GM19240 (cell line): ENCODE data around the gene A3GALT2.

Experiments
- DNase-seq: peaks from one replicate; pipeline ENCODE4 v3.0.0; 2011; ENCODE audit warnings: low spot score; ENCODE audit not compliant: insufficient read length

Gene A3GALT2

DNA sequence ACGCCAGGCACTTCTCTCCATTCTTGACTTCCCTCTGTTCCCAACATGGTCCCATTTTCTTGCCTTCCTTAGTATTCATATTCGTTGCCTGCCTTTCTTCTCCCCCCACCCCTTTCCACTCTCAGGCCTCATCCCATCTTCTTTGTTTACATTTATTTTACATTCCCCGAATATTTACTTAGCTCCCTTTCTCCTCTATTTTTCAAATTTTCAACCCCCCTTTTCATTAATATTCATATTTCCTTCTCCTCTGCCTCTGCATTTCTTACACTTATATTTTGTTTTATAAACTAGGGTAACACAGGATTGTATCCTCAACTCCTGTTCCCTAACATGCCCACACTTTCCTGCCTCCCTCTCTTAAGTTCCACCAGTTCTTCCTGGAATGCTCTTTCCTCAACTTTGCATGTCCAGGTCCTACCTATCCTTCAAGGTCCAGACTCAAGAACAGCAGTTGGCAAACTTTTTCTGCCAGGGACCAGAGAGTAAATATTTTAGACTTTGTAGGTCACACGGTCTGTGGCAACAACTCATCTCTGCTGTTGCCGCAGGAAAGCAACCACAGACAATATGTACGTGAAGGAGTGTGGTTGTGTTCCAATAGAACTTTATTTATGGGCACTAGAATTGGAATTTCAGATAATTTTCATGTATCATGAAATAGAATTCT, 29.8 kb upstream of the A3GALT2 start:
- no peak for DNase-seq

DNA sequence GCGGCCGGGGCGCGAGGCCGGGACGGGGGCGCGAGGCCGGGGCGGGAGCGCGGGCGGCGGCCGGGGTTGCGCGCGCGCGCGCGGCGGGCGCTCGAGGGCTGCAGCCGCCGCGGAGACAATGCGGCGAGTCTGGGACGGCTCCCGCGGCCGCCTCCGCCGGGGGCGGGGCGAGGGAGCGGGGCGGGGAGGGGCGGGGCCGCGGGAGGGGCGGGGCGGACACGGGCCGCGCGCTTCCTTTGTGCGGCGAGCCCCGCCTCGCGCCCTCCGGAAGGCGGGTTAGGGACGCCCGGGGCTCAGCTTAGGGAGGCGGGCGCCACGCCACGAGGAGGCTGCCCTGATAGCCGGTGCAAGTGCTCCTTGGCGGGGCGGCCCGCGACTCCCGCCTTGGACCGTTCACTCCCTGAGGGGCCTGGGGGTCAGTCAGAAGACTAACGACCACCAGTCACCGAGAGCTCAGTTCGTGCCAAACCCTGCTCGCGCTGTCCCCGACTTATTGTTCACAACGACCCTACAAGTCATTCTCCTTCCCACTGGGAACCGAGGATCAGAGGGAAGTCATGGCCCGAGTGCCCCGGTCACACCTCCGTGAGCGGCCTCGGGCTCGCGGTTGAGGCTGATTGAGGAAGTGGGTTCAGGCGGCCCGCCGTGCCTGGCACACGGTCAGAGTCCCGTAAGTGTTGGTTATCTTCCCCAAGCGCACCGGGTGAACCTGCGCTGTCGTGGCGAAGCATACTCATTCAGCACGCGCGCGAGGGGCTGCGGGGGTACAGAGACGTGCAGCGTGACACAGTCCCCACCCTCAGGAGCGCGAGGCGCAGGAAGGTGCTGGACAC, 29.1 kb upstream of the A3GALT2 start:
- DNase-seq, result peak; percentile 97

DNA sequence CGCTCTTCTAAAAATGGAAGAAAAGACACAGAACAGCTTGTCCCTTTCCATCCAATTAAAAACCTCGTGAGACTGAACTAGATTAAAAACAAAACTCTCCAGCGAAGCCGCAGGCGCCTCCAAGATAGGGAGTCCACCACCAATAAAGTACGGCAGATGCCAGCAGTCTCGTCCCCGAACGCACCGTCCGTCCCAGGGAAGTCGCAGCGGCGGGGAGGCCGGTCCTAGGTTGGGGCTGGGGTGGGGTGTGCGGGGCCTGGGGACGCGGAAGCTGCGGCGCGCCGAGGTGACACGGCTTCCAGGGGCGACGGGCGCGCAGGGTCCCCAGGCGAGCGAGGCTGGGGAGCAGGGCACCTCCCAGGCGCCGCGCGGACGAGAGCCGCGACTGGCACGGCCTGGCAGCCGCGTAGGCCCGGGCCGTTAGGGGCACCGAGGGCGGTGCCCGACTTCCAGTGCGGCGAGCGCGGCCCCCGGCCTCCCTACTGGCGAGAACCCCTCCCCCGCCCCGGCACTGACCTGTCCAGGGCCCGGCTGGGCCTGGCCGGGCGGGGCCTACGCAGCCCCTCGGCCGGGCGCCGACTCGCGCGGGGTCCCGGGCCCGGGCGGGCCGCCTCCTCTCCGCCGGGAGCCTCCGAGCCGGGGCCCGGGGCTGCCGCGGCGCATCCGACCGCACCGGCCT, 28.3 kb upstream of the A3GALT2 start:
- DNase-seq, result peak; percentile 56

DNA sequence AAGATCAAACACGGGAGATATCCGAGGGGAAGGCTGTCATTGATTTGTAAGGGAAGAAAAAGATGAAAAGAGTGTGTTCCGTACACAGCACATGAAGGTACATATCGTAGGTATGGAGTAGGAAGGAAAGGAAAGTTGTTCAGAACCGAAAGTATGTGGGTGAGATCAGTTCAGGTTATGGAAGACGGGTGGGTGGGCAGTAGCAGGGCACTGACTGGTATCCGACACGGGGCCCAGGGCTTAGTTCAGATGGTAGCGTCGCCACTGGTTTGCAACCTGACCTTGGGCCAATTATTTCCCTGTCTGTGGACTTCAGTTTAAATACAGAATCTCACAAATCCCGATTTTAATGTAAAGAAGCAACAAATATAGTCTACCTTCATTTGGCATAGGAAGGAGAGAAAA, 27.8 kb upstream of the A3GALT2 start:
- DNase-seq, result no peak

DNA sequence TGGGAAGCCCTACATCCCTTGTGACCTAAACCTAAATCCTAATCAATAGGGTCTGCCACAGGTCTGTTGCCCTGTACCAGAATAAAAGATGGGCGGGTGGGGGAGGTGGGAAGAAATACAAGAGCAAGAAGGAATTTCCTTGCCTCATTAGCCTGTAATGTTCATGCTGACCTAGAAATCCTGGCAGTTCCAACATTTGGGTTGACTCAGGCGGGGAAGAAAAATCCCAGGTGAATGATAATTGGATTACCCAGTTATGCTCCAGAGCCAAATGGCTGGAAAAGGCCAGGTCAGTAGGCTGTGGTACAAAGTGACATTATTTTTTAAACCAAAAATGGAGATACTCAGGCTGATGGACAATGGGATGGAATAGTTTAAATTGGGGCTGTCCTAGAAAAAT, 27.3 kb upstream of the A3GALT2 start:
- DNase-seq, result no peak

DNA sequence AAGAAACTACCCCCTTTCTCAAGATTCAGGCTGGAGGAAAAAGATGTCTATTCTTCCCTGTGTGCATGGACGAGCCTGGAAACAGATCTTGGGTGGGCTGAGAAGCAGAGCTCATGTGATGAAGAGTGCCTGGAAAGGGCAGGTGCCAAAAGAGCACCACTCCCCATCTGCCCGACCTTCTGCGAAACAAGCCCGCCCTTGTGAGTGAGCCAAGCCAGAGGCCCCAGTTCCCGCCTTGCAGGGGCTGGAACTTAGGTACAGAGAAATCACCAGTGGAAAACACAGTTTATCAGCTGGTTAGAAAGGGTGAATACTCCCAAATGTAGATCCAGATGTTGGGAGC, 26.7 kb upstream of the A3GALT2 start:
- no peak for DNase-seq

DNA sequence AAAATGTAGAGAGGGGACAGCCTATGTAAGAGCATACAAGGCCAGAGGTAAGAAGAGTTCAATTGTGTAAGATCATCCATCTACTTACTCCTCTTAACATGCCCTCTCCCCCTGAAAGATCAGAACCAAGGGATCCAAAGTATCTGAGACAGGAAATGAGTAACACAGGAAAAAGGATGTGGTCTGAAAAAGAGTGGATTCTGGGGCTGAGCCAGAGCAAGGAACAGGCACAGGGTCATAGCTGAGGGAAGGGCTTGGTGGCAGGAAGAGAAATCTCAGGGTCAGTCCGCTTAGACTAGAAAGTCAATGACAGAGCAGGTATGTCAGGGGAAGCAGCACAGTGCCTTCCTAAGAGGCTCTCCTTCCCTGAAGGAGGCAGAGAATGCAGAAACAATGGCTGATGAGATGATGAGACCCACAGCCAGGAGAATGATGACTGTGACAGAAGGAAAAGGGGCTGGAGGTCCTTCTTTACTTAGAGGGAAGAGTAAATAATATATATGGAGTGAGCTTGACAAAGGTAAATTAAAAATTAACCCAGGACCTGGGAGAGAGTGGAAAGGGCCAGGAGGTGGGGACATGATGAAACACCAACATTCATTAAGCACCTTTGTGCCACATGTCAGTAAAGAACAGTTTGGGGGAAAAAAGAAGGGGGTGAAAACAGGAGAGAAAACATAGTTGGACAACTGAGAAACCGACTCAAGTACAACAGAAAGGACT, 26.2 kb upstream of the A3GALT2 start:
- DNase-seq, result no peak

DNA sequence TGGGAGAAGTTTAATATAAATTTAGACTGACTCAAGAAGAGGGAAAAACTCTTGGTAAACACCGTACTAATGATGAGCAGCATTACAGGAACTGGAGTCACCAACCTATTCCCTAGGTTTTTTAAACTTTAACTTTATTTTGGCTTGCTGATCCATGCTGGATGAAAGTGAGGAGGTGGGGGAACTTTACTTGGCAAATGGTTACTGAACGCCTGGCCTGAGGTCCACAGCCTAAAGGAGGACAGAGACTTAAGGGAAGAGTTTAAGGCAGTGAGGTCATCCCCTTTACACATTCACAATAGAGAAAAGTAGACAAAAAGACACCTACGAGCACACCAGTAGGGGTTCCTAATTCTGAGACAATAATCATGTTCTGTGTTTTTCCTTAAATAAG, 25.6 kb upstream of the A3GALT2 start:
- no peak for DNase-seq

DNA sequence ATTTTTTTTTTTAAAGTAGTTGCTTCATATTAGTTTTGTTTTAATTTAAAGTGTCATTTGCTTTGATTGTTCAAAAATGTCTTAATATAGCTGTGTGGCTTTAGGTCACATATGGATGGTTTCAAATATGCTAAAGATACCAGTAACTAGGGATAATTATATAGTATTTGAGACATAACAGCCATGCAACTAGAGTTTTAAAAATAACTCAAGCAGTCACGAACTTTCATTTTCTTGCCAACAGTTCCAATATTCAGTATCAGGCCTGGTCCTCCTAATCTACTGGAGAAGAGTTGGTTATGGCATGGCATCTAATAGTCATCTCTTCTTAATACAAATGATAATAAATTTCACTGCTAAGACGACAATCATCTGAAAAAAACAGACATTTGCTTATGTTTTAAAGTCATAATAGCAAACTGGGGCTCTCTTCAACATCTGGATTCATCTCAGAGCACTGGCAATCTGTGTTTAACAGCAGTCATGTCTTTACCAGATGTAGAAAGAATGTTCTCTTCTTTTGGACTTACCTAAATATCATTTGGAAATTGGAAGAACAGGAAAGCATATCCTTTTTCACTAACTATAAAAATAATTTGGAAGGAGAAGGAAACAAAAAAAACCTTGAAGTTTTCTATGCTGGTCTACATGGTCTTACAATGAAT, 24.1 kb upstream of the A3GALT2 start:
- DNase-seq, result no peak

DNA sequence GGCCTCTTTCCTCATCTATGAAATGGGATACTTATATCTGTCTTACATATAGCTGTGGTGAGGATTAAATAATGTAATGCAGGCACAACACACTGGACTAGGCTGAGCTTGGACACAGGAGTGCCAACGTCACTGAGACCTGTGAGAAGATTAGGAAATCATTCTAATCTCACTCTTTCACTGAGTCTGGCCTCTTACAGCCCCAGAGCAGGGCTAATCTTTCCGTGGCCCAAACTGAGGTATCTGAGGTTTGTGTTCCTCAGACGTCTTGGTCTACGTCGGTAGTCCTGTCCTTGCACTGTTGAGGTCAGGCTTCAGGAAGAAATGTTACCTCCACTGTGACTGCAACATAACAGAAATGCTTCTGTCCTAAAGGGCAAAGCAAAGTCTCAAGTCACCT, 22.6 kb upstream of the A3GALT2 start:
- no peak for DNase-seq

DNA sequence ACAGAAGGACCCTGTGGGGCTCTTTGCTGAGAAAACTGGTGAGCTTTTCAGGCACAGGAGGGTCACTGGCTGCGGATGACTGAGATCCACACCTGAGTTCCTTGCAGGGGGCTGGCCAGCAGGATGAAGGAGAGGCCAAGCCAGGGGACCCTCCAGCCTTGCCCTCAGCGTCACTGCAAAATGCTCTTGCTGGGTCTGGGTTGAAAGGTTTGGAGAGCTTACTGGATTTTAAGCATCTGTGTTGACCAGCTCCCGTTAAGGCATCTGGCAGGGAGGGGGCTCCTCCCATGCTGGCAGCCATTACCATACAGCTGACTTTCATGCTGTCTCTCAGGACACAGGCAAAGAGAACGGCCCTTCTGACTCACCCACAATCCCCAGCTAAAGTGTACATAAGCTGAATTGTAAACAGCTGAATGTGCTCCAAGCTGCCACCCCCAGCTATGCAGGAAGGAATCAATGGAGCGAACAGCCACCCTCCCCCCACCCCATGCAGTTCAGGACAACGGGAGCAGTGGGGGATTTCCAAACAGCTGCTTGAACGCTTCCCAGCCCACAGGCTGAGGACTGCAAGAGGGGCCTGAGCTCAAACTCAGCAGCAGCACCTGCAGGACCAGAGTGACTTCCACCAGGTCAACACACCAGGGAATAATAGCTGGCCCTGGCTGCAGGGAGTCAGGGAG, 21.3 kb upstream of the A3GALT2 start:
- DNase-seq, result no peak

DNA sequence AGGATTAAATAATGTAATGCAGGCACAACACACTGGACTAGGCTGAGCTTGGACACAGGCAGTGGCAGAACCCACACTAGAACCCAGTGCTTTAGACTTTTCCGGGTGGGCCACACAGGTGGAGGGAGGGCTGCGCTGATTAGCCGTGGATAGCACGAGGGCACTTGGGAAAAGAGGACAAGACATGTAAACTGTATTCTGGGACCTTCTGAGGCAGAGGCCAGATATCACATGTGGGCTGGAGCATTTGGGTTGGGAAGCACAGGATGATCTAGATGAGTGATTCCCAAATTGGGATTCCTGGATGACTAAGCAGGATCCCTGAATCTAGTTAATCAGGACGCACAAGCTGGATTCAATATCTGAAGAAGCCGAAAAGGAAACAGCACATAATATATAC, 20.3 kb upstream of the A3GALT2 start:
- DNase-seq, result no peak

DNA sequence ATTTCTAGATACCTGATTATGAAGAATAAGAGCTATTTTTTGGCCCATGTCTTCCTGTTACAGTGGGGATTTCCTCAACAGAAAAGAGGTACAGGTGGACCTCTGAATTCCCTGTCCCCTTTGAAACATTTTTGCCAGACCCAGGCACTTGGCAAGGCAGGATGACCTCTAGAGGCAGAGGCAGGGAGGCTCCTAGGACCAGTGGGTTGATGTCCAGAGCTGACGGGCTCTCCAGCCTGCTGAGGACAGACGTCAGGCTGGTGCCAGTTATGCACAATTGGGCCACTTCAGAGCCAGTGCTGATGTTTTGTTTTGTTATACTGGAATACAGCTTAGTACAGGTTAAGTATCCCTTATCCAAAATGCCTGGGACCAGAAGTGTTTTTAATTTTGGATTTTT, 18.5 kb upstream of the A3GALT2 start:
- DNase-seq, result no peak

DNA sequence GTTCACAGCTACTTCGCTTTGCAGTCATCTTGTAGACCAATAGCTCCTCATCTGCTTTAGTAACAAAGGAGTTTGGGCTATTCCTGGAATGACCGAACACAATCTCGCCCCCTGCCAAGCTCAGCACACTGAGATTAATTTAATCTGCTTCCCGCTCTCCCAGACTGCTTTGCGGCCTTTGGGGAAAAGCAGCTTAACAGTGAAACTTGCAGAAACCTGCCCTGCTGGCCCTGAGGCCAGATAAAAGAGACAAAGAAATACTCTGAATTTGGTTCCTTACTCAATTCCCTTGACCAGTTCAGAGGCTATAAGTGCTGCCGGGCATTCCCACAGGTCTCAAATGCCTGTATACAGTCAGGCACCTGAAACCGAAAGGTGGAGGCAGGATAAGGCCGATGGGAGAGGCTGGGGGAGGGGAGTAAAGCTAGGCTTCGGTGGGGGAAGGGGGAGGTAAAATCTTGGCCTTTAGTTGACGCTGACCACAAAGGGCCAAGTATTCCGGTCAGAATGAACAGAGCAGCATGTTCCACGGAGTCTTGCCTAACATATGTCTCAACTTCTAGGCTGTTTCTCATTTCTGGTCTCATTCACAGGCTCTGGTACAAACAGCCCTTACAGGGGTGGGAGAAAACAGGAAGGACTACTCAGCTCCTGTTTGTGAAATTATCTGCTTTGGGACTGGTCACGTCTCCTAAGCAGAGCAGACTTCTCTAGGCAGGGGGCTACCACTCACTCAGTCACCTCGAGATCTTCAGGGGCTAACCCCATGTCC, 17.7 kb upstream of the A3GALT2 start:
- DNase-seq, result no peak

DNA sequence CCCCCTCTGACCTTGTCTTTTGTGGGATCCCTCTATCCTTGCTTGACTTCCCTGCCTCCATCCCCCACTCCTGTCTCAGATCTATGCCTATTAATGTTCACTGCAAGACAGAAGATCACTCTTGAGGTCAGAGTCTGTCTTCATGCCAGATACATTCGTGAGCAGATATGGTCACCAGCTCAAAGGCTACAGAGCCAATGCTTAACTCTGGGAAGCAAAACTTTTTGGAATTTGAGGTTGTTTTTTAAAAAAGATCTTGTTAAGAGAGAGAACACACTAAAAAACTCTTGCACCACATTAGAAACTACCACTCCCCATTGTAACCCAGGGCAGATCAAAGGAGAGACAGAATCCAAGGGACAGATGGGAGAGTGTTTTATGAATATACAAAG, 17.1 kb upstream of the A3GALT2 start:
- no peak for DNase-seq

DNA sequence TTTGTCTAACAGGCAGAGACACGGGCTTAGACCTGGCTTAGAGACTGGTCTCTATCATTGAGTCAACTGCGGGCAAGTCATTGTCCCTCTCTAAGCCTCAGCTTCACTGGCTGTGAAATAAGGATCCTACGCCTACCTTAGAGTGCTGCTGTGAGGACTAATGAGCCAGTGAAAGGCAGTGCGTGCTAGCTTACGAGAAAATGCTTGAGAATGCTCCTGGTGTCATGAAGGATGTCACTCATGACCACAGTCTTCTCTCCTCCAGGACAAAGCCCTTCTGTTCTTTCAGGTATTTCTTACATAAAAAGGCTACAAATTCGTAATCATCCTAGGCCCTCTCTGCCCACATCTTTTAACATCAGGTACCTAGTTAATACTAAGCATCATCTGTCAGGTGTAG, 16.5 kb upstream of the A3GALT2 start:
- no peak for DNase-seq

DNA sequence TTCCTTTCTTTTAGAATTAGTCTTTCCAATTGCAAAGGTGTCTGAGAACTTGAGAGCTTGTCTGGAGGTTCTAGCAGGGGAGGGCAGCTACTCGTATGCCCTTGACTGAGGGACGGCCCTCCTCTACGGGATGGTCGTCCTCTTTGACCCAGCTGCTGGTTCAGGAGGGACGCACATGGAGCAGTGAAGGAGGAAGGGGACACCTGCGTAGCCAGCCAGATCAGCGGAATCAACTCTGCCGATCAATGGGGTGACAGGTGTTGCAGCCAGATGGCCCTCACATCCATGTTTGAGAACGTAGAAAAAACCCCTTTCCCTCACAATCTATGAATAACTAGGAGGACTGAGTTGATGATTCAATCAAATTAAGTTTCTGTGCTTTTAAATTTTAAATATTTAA, 15.7 kb upstream of the A3GALT2 start:
- no peak for DNase-seq

DNA sequence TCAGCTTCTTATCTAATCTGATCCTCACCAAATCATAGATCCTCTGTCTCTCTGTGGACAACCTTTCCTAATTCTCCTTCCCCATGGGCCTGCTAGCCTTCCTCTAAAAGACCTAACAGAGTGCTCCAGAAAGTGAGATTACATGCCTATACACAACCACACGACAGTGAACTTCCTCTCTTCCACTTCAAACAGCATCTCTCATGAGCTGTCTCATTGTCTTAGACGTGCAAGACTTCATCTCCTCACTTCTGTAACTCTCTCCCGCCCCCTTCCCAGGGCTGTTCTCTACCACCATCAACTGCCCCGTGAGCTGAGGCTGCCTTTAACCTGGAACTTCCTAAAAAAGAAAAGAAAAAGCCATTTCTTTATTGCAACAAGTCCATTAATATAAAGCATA, 14.1 kb upstream of the A3GALT2 start:
- no peak for DNase-seq

DNA sequence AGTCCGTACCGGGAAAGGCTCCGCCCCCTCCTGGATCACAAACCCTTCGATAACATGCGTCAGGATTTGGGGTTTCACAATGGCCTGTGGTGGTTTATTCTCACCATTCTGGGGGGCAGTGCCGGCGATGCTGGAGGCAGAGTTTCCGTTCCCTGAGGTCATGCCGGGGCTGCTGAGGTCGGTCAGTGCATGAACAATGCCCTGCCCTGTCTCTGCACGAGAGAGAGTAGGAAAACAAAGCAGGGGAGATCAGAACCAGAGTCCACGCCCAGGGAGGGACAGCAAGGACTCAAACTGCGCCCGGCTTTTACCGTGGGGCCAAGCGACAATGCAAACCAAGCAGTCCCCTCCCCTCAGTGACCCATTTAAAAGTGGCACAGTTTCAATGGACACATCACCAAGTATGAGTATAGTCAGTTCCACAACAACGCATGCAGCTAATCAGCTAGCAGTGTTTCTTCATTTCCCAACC, 13.2 kb upstream of the A3GALT2 start:
- no peak for DNase-seq

DNA sequence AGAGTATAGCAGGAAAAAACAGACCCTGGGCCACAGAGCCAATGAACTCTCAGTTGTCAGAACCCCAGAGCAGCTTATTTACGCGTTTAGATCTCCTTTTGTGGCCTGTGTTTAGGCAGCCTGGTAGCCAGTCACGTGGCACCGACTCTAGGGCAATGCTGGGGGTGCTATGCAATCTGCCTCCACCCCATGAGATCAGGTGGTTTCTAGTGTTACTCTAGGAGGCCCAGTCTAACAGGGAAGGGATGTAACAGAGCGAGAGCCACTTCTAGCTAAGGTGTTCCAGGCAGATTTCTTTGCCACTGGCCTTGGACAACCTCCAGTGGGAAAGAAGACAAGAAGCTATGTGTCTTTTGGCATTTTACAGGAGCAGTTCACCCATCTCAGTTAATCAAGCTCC, 12.0 kb upstream of the A3GALT2 start:
- DNase-seq, result no peak
